Fibroblast of pulmonary artery (primary cell): ENCODE data around the gene SH2B3.

Source experiments
- DNase-seq: peaks from one replicate; pipeline ENCODE4 v3.0.0-alpha.2; 2010; ENCODE audit warnings: low read depth
- H3K4me3 ChIP-seq: replicated peaks from 2 replicates; pipeline ENCODE4 v1.5.1; 2011; ENCODE audit warnings: low read depth, mild to moderate bottlenecking, control low read depth, low read length, moderate library complexity
- CTCF ChIP-seq: IDR thresholded peaks from 2 replicates; pipeline ENCODE4 v1.5.1; 2011; ENCODE audit warnings: mild to moderate bottlenecking, control low read depth, low read length, inconsistent platforms; ENCODE audit errors: missing control alignments

SH2B3 gene

DNA sequence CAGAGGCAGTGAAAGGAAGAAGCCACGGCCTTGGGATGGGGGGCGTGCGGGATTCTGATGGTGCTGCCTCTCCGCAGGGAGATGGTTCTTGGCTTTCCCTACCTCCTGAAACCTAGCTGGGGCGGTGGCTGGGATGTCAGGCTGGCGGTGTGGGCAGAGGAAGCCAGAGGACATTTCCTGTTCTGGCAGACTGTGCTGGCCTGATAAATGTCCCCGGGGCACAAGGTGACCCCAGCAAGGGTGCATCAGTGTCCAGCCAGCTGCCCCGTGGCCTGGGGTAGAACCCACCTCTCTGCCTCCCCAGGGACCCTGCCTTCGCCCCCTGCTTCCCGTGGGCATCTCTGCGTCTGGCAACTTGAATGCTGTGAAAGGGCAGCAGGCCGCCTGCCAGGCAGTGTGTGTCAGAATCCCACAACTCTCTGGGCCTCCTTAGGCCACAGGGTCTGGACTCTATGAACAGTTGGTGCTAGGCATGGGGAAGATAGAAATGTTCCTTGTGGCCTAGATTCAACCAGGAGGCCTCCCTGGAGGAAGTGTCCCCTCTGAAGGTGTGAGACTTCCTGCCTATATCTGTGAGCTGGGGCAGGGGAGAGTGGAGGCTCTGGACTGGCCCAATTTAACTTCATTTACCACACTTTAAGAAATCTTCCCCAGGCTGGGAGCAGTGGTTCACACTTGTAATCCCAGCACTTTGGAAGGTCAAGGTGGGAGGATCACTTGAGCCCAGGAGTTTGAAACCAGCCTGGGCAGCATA is 4.9 kb downstream of the SH2B3 start:
- DNase-seq, result peak; percentile 35
- no peak for TF ChIP-seq CTCF
- no peak overlapping the region for H3K4me3 ChIP-seq

DNA sequence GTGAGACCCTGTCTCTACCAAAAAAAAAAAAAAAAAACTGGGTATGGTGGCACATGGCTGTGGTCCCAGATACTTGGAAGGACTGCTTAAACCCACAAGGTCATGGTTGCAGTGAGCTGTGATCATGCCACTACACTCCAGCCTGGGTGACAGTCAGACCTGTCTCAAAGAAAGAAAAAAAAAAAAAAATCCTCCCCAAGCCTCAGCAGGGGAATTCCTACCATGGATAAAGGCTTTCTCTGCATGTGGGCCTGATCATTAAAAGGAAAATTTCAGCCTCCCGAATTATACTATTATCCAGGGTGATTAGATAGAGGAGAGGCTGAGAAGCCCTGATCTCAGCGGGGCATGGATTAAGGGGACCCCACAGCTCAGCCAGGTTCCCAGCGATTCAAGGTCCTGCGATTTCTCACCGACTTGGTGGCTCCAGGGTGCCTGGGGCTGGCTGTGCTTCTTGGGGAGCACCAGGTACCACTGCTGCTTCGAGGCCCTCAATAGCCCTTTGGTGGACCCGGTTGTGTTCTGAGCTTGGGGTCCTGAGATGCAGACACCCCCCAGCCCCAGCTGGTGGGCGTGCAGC is 5.6 kb downstream of the SH2B3 start:
- no peak overlapping the region for H3K4me3 ChIP-seq
- DNase-seq, result no peak
- TF ChIP-seq CTCF, result no peak

- no peak for TF ChIP-seq CTCF
- DNase-seq, result no peak
- H3K4me3 ChIP-seq, result no peak overlapping the region
Observed at GRCh38 chr12:111412007-111412829, 6.5 kb downstream of the SH2B3 start.

- TF ChIP-seq CTCF, result no peak
- H3K4me3 ChIP-seq, result no peak overlapping the region
- DNase-seq, result peak; percentile 44
Observed at GRCh38 chr12:111412830-111413441, 7.2 kb downstream of the SH2B3 start.

- DNase-seq, result peak; percentile 62
- no peak for TF ChIP-seq CTCF
- no peak overlapping the region for H3K4me3 ChIP-seq
Observed at GRCh38 chr12:111413442-111414086, 7.8 kb downstream of the SH2B3 start.

DNA sequence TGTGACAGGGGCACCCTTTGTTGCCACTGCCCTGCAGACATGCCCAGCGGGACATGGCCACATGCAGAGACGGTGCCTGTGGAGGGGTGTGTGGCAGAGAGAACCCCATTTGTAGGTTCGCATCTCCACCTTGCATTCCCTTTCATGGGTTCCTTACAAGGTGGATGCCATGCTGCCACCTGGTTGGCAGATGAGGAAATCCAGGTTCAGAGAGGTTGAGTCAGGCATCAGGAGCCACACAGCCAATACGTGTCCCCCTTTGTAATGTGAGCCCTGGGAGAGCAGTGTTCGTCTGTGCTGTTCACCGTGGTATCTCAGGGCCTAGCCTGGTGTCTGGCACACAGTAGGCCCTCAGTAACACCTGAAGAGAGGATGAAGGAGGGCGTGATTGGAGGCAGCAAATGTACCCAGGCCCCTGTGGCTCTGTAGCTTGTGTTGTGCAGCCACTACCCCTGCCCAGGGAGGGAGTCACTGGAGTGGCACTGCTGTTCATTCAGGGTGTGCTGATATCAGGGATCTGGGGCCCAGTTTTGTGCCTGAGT is 9.1 kb downstream of the SH2B3 start:
- TF ChIP-seq CTCF, result no peak
- no peak for DNase-seq
- H3K4me3 ChIP-seq, result no peak overlapping the region
